ENCODE measurements around the gene PRKCE.

DNA sequence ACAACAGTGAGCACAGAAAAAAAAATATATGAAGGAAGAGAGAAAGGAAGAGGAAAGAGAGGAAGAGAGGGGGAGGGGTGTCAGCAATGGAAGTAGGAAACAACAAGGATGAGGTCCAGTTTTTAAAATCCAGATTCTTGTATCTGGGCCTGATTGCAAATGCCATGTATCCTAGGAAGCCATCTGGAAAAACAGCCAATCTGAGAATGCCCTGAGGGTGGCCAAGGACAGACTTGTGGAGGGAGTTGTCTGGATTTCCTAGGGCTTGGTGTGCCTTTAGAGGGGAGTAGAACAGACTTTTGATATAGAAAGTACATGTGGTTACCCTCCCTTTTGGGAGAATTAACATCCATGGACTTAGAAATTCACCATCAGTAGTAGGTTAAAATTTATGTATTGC lies 47.1 kb downstream of the PRKCE start:
- TF ChIP-seq YY1 (IDR thresholded peaks at IDR 0.05; ENCODE audit: insufficient read depth, insufficient read length) = no peak
- no peak for TF ChIP-seq ZNF274 (IDR thresholded peaks at IDR 0.05; ENCODE audit: low read depth, low read length)
- no peak for TF ChIP-seq SUZ12 (IDR thresholded peaks at IDR 0.05; ENCODE audit: extremely low read depth, insufficient read depth, insufficient read length)

Measured in NT2/D1 (cell line).